IMR-90 (cell line): ENCODE measurements around the gene PCDHGB1. TPM values are rescaled to one million over a fixed set of nuclear protein-coding genes. Genes with fewer than 3 reads are reported as not detected.

Experiments
- ATAC-seq: fragments of 200-7000 bp; cut with Tn5 transposase; 2 replicates; pipeline ENCODE4 v1.9.1; 2020; ENCODE audit warnings: low read depth, mild to moderate bottlenecking, moderate library complexity
- BruUV-seq: library from RNA; stranded (reverse); fragments of 400-500 nt; replicated peaks from 2 replicates; lab custom pipeline; 2021; lab: Mats Ljungman, UMichigan
- CTCF ChIA-PET: fragments of 300-600 bp; formaldehyde crosslinking; extraction: SDS; loops from one replicate; lab custom pipeline; 2021; ENCODE audit warnings: antibody characterized with exemption; lab: Yijun Ruan, JAX
- POLR2A ChIA-PET: fragments of 300-600 bp; sonication (Branson Sonifier 250); formaldehyde crosslinking; loops from one replicate; lab custom pipeline; 2022; ENCODE audit warnings: antibody characterized with exemption; ENCODE audit not compliant: unreplicated experiment; lab: Charles Lee
- DNase-seq: peaks from one replicate; pipeline ENCODE4 v3.0.0; 2013
- H2AFZ ChIP-seq: replicated peaks from 2 replicates; pipeline ENCODE3; 2013; ENCODE audit warnings: low read length, mild to moderate bottlenecking; ENCODE audit not compliant: poor library complexity
- H2AK5ac ChIP-seq: 2 replicates; pipeline ENCODE4 v1.6.1; 2013; ENCODE audit warnings: low read depth, low read length, inconsistent platforms
- H2AK9ac ChIP-seq: replicated peaks from 2 replicates; pipeline ENCODE3; 2013; ENCODE audit warnings: mild to moderate bottlenecking, low read depth, low read length, moderate library complexity; ENCODE audit not compliant: poor library complexity
- H2BK120ac ChIP-seq: 2 replicates; pipeline ENCODE4 v1.6.1; 2013; ENCODE audit warnings: low read depth, low read length, inconsistent platforms
- H2BK15ac ChIP-seq: 3 replicates; pipeline ENCODE4 v1.6.1; 2013; ENCODE audit warnings: low read depth, low read length, inconsistent platforms
- H2BK20ac ChIP-seq: 2 replicates; pipeline ENCODE4 v1.6.1; 2013; ENCODE audit warnings: low read depth, mild to moderate bottlenecking, inconsistent platforms, low read length, moderate library complexity
- H2BK5ac ChIP-seq: 2 replicates; pipeline ENCODE4 v1.6.1; 2013; ENCODE audit warnings: mild to moderate bottlenecking, low read depth, low read length, inconsistent platforms; ENCODE audit not compliant: poor library complexity, severe bottlenecking
- H3K14ac ChIP-seq: replicated peaks from 2 replicates; pipeline ENCODE4 v1.6.1; 2013; ENCODE audit warnings: low read depth, low read length, inconsistent platforms
- H3K18ac ChIP-seq: 2 replicates; pipeline ENCODE4 v1.6.1; 2013; ENCODE audit warnings: low read depth, low read length, control low read depth
- H3K23ac ChIP-seq: 2 replicates; pipeline ENCODE4 v1.6.1; 2013; ENCODE audit warnings: low read depth, low read length, inconsistent platforms
- H3K27ac ChIP-seq: 2 replicates; pipeline ENCODE4 v1.5.1; 2013; ENCODE audit warnings: mild to moderate bottlenecking, control low read depth, low read length; ENCODE audit not compliant: insufficient read depth
- H3K27me3 ChIP-seq: 2 replicates; pipeline ENCODE4 v1.6.1; 2013; ENCODE audit warnings: low read length; ENCODE audit not compliant: control insufficient read depth, insufficient read depth
- H3K36me3 ChIP-seq: 2 replicates; pipeline ENCODE4 v1.6.1; 2013; ENCODE audit warnings: low read length, mixed read lengths; ENCODE audit not compliant: control insufficient read depth, insufficient read depth
- H3K4ac ChIP-seq: 2 replicates; pipeline ENCODE4 v1.6.1; 2013; ENCODE audit warnings: low read depth, low read length, inconsistent platforms
- H3K4me1 ChIP-seq: 2 replicates; pipeline ENCODE4 v1.6.1; 2013; ENCODE audit warnings: low read length, mixed read lengths; ENCODE audit not compliant: control insufficient read depth, insufficient read depth
- H3K4me2 ChIP-seq: 2 replicates; pipeline ENCODE4 v1.6.1; 2013; ENCODE audit warnings: low read depth, mild to moderate bottlenecking, control low read depth, low read length, moderate library complexity
- H3K4me3 ChIP-seq: 2 replicates; pipeline ENCODE4 v1.5.1; 2013; ENCODE audit warnings: low read depth, mild to moderate bottlenecking, control low read depth, low read length, moderate library complexity; ENCODE audit not compliant: insufficient read depth
- H3K56ac ChIP-seq: 2 replicates; pipeline ENCODE4 v1.6.1; 2013; ENCODE audit warnings: low read length, inconsistent platforms; ENCODE audit not compliant: insufficient read depth; ENCODE audit errors: extremely low read depth
- H3K79me1 ChIP-seq, 2 experiments: 2 replicates each; pipeline ENCODE4 v1.6.1; 2013; ENCODE audit warnings: low read length in 2 of 2, inconsistent platforms in 1 of 2, low read depth in 1 of 2
- H3K9ac ChIP-seq: 2 replicates; pipeline ENCODE4 v1.6.1; 2013; ENCODE audit warnings: low read depth, low read length, control low read depth
- H3K9me1 ChIP-seq: 2 replicates; pipeline ENCODE4 v1.6.1; 2013; ENCODE audit warnings: low read length, inconsistent platforms; ENCODE audit not compliant: insufficient read depth
- H3K9me3 ChIP-seq: 2 replicates; pipeline ENCODE4 v1.6.1; 2013; ENCODE audit warnings: low read length; ENCODE audit not compliant: control insufficient read depth, insufficient read depth
- H4K20me1 ChIP-seq: 2 replicates; pipeline ENCODE4 v1.6.1; 2013; ENCODE audit warnings: low read length, inconsistent platforms; ENCODE audit not compliant: insufficient read depth
- H4K5ac ChIP-seq: 2 replicates; pipeline ENCODE4 v1.6.1; 2013; ENCODE audit warnings: mild to moderate bottlenecking, low read depth, low read length, control low read depth
- H4K8ac ChIP-seq, 2 experiments: 2 replicates each; pipeline ENCODE4 v1.6.1; 2013; ENCODE audit warnings: low read depth in 2 of 2, low read length in 2 of 2, control low read depth in 1 of 2, inconsistent platforms in 1 of 2
- H4K91ac ChIP-seq: 2 replicates; pipeline ENCODE4 v1.6.1; 2013; ENCODE audit warnings: low read depth, low read length, inconsistent platforms; ENCODE audit not compliant: insufficient read depth
- BHLHE40 ChIP-seq: fragments of 150-350 bp; IDR thresholded peaks from 2 replicates; pipeline ENCODE4 v1.6.1; 2016; ENCODE audit warnings: mild to moderate bottlenecking, low read depth, low read length
- CEBPB ChIP-seq: IDR thresholded peaks from 2 replicates; pipeline ENCODE4 v1.6.1; 2012; ENCODE audit warnings: low read depth, low read length, improper control_type of control experiment
- CHD1 ChIP-seq: IDR thresholded peaks from 2 replicates; pipeline ENCODE4 v1.6.1; 2012; ENCODE audit warnings: low read depth, low read length, improper control_type of control experiment
- FOS ChIP-seq: fragments of 150-350 bp; IDR thresholded peaks from 2 replicates; pipeline ENCODE4 v1.6.1; 2016; ENCODE audit warnings: low read depth, low read length
- MAFK ChIP-seq: IDR thresholded peaks from 2 replicates; pipeline ENCODE4 v1.6.1; 2012; ENCODE audit warnings: low read depth, low read length, improper control_type of control experiment
- MAZ ChIP-seq: IDR thresholded peaks from 2 replicates; pipeline ENCODE4 v1.6.1; 2012; ENCODE audit warnings: low read depth, mild to moderate bottlenecking, low read length, improper control_type of control experiment, moderate library complexity, borderline replicate concordance
- MXI1 ChIP-seq: IDR thresholded peaks from 2 replicates; pipeline ENCODE4 v1.6.1; 2012; ENCODE audit warnings: low read depth, mild to moderate bottlenecking, low read length, moderate library complexity, borderline replicate concordance
- NFE2L2 ChIP-seq: fragments of 150-350 bp; IDR thresholded peaks from 2 replicates; pipeline ENCODE4 v1.6.1; 2016; ENCODE audit warnings: low read depth, mild to moderate bottlenecking, low read length
- POLR2A ChIP-seq: IDR thresholded peaks from 2 replicates; pipeline ENCODE4 v1.6.1; 2012; ENCODE audit warnings: mild to moderate bottlenecking, low read depth, low read length
- RAD21 ChIP-seq: IDR thresholded peaks from 2 replicates; pipeline ENCODE4 v1.6.1; 2012; ENCODE audit warnings: low read length, improper control_type of control experiment
- RCOR1 ChIP-seq: IDR thresholded peaks from 2 replicates; pipeline ENCODE4 v1.6.1; 2012; ENCODE audit warnings: mild to moderate bottlenecking, low read length, improper control_type of control experiment; ENCODE audit not compliant: insufficient replicate concordance
- RFX5 ChIP-seq: IDR thresholded peaks from 2 replicates; pipeline ENCODE4 v1.8.0; 2012; ENCODE audit warnings: low read depth, mild to moderate bottlenecking, low read length, moderate library complexity
- SMC3 ChIP-seq: fragments of 150-350 bp; IDR thresholded peaks from 2 replicates; pipeline ENCODE4 v1.6.1; 2016; ENCODE audit warnings: low read depth, mild to moderate bottlenecking, antibody characterized with exemption, low read length, moderate library complexity
- WGBS, 2 experiments: methylation state at CpG; one replicate each; pipeline versions ENCODE4 v1.1.5 to v1.1.7; 2013; ENCODE audit warnings: missing lambda C conversion rate in 2 of 2; ENCODE audit not compliant: insufficient read length in 1 of 2; ENCODE audit errors: extremely low coverage in 2 of 2; 5-methylcytosine and 5-hydroxymethylcytosine counted together
- dilution Hi-C: fragments of 300-500 bp; cut with HindIII; formaldehyde crosslinking; loops from one replicate; pipeline ENCODE4 v1.14.3; 2018; ENCODE audit warnings: low sequenced_read_pairs; ENCODE audit not compliant: unreplicated experiment
- in situ Hi-C: fragments of 300-500 bp; cut with MboI; formaldehyde crosslinking; loops from 3 replicates; pipeline ENCODE4 v1.14.3; 2019; ENCODE audit warnings: low sequenced_read_pairs, inconsistent platforms, mixed read lengths
- intact Hi-C: fragments of 100-400 bp; cut with micrococcal nuclease; formaldehyde crosslinking; loops from 2 replicates; pipeline ENCODE4 v1.10.0; 2022
- polyA plus RNA-seq, 3 experiments: library from polyadenylated mRNA; depleted of rRNA; stranded (reverse); fragments of >200 nt; gene quantifications; 2 replicates each; pipeline ENCODE4 v1.2.3, GENCODE V29; 2012; ENCODE audit warnings: low replicate concordance in 1 of 3
- total RNA-seq: library from RNA; depleted of rRNA; stranded (reverse); fragments of >200 nt; gene quantifications from 2 replicates; pipeline ENCODE4 v1.2.3, GENCODE V29; 2012
- TF ChIP-seq, protein P1 (sequence below): conservative IDR thresholded peaks from 2 replicates; pipeline ENCODE4 v1.5.1; 2012; ENCODE audit warnings: mild to moderate bottlenecking, low read depth, low read length, improper control_type of control experiment
- TF ChIP-seq, protein P2 (sequence below): fragments of 150-350 bp; IDR thresholded peaks from 2 replicates; pipeline ENCODE4 v1.6.1; 2017; ENCODE audit warnings: mild to moderate bottlenecking, antibody characterized with exemption, low read length, low read depth
- TF ChIP-seq, protein P3 (sequence below): fragments of 150-350 bp; IDR thresholded peaks from 2 replicates; pipeline ENCODE4 v1.6.1; 2016; ENCODE audit warnings: low read depth, mild to moderate bottlenecking, low read length, moderate library complexity, borderline replicate concordance

PCDHGB1 gene
- total and polyA plus RNA-seq, 2 of the 4 experiments (the other 2 are of a cell fraction): 1.9 to 3.6 TPM

DNA sequence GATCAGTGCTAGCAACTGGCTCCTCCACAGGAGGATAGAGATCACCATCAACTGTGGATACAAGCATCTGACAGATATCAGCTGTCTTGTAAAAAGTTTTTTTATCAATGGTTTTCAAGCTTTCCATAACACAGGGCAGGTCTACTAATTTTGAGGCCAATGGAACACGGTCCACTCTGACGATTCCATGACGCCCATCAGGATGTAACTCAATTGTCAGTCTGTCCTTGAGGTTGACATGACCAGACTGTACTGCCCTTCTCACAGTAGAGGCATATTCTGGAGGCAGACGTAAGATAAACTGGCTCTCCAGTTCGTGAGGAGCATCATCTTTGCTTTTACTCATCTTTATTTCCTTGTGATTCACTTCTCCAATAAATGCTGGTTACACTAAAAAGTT, 30.2 kb upstream of the PCDHGB1 start:
- peak overlapping the region; percentile 8; the same call in 1 of the 2 replicates for H3K4me2 ChIP-seq
- intact Hi-C loops: no loop called here
- dilution Hi-C loops: no loop called here
- peaks cover 49% of the 10 kb centered on the region for H3K9me3 ChIP-seq
- H3K79me1 ChIP-seq: peaks cover 15 to 17% of the 10 kb centered on the region in 2 experiments
- in situ Hi-C loops: no loop called here
- H3K18ac ChIP-seq: no peak overlapping the region
- peak overlapping the region; percentile 66 for H3K4me3 ChIP-seq
- no TSS peak for BruUV-seq
- H4K8ac ChIP-seq: no peak overlapping the region
- H4K20me1 ChIP-seq: peaks cover 7% of the 10 kb centered on the region; the same call in 1 of the 2 replicates
- no peak overlapping the region for H3K4ac ChIP-seq
- no peak overlapping the region for H2BK5ac ChIP-seq
- H2AK9ac ChIP-seq: no peak overlapping the region
- H3K27ac ChIP-seq: no peak overlapping the region
- no peak overlapping the region for H3K56ac ChIP-seq
- TF ChIP-seq RCOR1 (no peak), CHD1 (no peak), NFE2L2 (no peak), CEBPB (no peak), MXI1 (no peak), BHLHE40 (no peak), MAFK (no peak), FOS (no peak), SMC3 (no peak), POLR2A (no peak), RFX5 (no peak), MAZ (no peak), RAD21 (no peak)
- TF ChIP-seq, protein P1, sequence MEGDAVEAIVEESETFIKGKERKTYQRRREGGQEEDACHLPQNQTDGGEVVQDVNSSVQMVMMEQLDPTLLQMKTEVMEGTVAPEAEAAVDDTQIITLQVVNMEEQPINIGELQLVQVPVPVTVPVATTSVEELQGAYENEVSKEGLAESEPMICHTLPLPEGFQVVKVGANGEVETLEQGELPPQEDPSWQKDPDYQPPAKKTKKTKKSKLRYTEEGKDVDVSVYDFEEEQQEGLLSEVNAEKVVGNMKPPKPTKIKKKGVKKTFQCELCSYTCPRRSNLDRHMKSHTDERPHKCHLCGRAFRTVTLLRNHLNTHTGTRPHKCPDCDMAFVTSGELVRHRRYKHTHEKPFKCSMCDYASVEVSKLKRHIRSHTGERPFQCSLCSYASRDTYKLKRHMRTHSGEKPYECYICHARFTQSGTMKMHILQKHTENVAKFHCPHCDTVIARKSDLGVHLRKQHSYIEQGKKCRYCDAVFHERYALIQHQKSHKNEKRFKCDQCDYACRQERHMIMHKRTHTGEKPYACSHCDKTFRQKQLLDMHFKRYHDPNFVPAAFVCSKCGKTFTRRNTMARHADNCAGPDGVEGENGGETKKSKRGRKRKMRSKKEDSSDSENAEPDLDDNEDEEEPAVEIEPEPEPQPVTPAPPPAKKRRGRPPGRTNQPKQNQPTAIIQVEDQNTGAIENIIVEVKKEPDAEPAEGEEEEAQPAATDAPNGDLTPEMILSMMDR: no peak
- TF ChIP-seq, protein P2, sequence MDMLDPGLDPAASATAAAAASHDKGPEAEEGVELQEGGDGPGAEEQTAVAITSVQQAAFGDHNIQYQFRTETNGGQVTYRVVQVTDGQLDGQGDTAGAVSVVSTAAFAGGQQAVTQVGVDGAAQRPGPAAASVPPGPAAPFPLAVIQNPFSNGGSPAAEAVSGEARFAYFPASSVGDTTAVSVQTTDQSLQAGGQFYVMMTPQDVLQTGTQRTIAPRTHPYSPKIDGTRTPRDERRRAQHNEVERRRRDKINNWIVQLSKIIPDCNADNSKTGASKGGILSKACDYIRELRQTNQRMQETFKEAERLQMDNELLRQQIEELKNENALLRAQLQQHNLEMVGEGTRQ: no peak
- TF ChIP-seq, protein P3, sequence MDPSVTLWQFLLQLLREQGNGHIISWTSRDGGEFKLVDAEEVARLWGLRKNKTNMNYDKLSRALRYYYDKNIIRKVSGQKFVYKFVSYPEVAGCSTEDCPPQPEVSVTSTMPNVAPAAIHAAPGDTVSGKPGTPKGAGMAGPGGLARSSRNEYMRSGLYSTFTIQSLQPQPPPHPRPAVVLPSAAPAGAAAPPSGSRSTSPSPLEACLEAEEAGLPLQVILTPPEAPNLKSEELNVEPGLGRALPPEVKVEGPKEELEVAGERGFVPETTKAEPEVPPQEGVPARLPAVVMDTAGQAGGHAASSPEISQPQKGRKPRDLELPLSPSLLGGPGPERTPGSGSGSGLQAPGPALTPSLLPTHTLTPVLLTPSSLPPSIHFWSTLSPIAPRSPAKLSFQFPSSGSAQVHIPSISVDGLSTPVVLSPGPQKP: no peak
- no peak overlapping the region for H2AK5ac ChIP-seq
- no peak for ATAC-seq
- no peaks in the 10 kb centered on the region for H3K4me1 ChIP-seq
- H3K9me1 ChIP-seq: no peaks in the 10 kb centered on the region
- 100% methylated on average over 1 of the region's 5 CpGs; no CpG with 5 or more reads in 1 of the 2 experiments for WGBS, 2 experiments
- no peak overlapping the region for H2AFZ ChIP-seq
- CTCF ChIA-PET: interaction anchor here (0.8 to 1.7 kb wide), 8 partner anchors 63 to 311 kb away, joined by 3 to 7 read pairs (median 4); partner anchors contain the start of genes PCDHGA10 and PCDHGA11
- H3K14ac ChIP-seq: no peak overlapping the region
- no peak overlapping the region for H4K5ac ChIP-seq
- H4K91ac ChIP-seq: no peak overlapping the region
- H2BK20ac ChIP-seq: no peak overlapping the region
- H2BK15ac ChIP-seq: no peak overlapping the region
- H3K23ac ChIP-seq: no peak overlapping the region
- H2BK120ac ChIP-seq: no peak overlapping the region
- no peaks in the 10 kb centered on the region for H3K27me3 ChIP-seq
- DNase-seq: no peak
- no peak overlapping the region for H3K9ac ChIP-seq
- POLR2A ChIA-PET: interaction anchor here (0.7 kb wide), 1 partner anchor 244 kb away, joined by 3 read pairs; no protein-coding TSS in a partner anchor
- H3K36me3 ChIP-seq: peaks cover 12% of the 10 kb centered on the region
